ENCODE data around the gene MIF4GD. TPM values are rescaled to one million over a fixed set of nuclear protein-coding genes. Genes with fewer than 3 reads are reported as not detected.
"Not testable (repeated sequence)": the region's sequence is repeated elsewhere in the genome, so short reads cannot be mapped to it uniquely, and the experiment has no call there.

The MIF4GD gene
- polyA plus RNA-seq, 1 donor = 13.1 TPM

GRCh38 chr17:75260641-75261335 is 10.2 kb downstream of the MIF4GD start:
- no peak for DNase-seq

GRCh38 chr17:75257228-75257627 is 13.8 kb downstream of the MIF4GD start:
- not testable (repeated sequence) for DNase-seq

GRCh38 chr17:75255954-75256698 is 14.9 kb downstream of the MIF4GD start:
- DNase-seq = not testable (repeated sequence)

GRCh38 chr17:75252039-75252816 is 18.8 kb downstream of the MIF4GD start:
- no peak for DNase-seq

GRCh38 chr17:75250009-75250471 is 21.0 kb downstream of the MIF4GD start:
- DNase-seq = no peak

GRCh38 chr17:75249564-75249963 is 21.5 kb downstream of the MIF4GD start:
- no peak for DNase-seq

GRCh38 chr17:75246404-75246803 is 24.6 kb downstream of the MIF4GD start:
- no peak for DNase-seq

- no peak for DNase-seq
These were observed 26.0 kb downstream of the MIF4GD start for GRCh38 chr17:75245011-75245410.

GRCh38 chr17:75244133-75244866 is 26.7 kb downstream of the MIF4GD start:
- DNase-seq = no peak

- DNase-seq = no peak
These were observed 28.5 kb downstream of the MIF4GD start for GRCh38 chr17:75242461-75243042.

GRCh38 chr17:75241996-75242460 is 29.0 kb downstream of the MIF4GD start:
- DNase-seq = no peak

- no peak for DNase-seq
These were observed 29.5 kb downstream of the MIF4GD start for GRCh38 chr17:75241502-75241901.

- no peak for DNase-seq
These were observed 29.9 kb downstream of the MIF4GD start for GRCh38 chr17:75241143-75241430.

GRCh38 chr17:75240394-75241142 is 30.5 kb downstream of the MIF4GD start:
- no peak for DNase-seq

- DNase-seq = no peak
These were observed 31.1 kb downstream of the MIF4GD start for GRCh38 chr17:75239778-75240393.

GRCh38 chr17:75239214-75239613 is 31.8 kb downstream of the MIF4GD start:
- no peak for DNase-seq

GRCh38 chr17:75238684-75239191 is 32.3 kb downstream of the MIF4GD start:
- no peak for DNase-seq

GRCh38 chr17:75238020-75238580 is 32.9 kb downstream of the MIF4GD start:
- DNase-seq = no peak

GRCh38 chr17:75237100-75238014 is 33.7 kb downstream of the MIF4GD start:
- DNase-seq = no peak
